ENCODE results near the gene STARD3.

STARD3 gene

DNA sequence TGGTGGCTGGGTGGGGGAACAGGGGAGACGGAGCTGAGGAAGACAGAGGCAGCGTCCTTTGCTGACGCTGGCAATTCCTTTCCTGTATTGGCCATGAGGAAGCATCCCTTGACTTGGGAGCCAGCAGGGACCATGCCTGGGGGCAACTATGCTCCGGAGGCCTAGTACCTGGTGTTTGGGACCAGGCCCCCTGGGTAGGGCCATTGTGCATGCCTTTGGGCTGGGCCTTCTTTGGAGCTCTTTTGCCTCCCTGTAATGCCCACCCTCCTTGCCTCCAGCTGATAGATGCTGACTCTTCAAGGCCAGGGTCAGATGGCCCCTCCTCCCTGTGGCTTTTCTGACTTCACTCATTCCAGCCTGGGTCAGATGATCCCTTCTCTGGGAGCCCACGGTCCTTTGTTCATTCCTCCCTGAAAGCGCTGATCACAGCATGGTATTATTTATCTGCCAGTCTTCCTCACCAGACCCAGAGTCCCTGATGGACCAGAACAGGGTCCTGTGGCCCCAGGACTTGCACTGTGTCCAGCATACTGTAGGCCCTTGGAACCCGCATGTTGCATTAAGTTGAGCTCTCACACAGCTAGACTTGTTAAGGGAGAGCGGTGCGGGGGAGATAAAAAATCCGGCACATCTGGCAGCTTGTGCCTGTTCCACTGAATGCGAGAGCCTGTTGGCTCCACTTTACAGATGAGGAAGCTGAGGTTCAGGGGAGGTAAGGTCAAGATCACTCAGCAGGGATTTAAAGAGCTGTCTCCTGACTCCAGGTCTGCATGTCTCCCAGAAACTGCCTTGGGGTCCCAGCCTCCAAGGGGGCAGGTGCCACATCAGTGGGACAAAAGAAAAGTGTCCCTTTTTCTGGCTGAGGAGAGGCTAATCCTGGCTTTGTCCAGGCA is 2.9 kb downstream of the STARD3 start:
- DNase-seq = no peak

- DNase-seq = no peak
Measured at GRCh38 chr17:39640591-39641031, 3.7 kb downstream of the STARD3 start.

DNA sequence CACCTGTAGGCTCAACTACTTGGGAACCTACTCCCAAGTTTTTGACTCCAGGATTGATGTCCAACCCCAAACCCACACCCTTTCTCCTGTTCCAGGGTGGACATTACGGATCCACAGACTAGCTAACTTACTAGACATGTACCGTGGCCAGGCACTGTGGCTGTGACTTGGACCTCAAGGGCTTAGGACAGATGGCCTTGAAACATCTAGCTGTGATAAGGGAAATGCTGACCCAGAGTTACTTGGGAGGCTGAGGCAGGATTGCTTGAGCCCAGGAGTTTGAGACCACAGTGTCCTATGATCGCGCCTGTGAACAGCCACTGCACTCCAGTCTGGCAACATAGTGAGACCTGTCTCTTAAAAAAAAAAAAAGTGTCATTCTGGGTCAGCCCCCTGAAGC is 4.2 kb downstream of the STARD3 start:
- no peak for DNase-seq

DNA sequence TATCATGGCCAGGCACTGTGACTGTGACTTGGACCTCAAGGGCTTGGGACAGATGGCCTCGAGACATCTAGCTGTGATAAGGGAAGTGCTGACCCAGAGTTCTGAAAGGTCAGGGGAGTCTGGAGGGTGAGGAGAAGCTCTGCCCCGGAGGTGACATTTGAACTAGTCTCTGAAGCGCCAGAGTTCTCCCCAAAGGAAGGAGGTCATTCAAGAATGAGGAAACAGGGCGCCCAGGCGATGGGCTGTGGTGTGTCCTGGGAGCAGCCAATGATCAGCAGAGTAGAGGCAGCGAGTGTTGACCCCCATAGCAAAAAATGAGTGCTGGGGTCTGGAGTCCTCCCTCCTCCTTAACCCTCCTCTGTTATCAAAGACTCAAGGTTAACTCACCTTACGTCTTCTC is 4.9 kb downstream of the STARD3 start:
- no peak for DNase-seq

DNA sequence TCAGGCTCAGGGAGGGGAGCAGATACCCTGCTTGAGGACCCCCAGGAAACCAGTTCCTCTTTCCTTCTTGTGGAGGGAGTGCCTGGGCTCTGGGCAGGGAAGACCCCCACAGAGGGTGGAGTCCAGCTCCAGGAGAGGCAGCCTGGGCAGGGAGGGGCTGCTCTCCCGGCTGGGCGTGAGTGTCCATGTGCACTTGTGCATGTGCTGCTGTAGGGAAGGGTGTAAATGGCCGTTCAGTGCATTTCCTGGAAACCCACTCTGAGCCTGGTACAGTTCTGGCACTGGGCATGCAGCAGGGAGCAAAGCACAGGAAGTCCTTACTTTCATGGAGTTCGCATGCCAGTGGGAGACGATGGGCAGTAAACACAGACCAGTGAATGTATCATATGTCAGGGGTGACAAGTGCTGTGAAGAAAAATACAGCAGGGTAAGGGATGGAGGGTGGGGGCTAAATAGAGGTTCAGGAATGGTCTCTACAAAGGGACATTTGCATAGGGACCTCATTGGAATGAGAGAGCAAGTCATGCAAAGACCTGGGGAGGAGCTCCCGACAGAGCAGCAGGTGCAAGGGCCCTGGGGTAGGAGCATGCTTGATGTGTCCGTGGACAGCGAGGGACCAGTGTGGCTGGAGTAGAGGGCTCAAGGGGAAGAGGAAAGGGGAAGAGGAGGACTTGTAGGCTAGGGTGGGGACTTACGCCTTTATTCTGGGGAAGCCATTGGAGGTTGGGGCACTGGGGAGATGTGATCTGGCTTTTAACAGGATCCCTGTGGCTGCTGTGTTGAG is 5.5 kb downstream of the STARD3 start:
- DNase-seq = no peak

DNA sequence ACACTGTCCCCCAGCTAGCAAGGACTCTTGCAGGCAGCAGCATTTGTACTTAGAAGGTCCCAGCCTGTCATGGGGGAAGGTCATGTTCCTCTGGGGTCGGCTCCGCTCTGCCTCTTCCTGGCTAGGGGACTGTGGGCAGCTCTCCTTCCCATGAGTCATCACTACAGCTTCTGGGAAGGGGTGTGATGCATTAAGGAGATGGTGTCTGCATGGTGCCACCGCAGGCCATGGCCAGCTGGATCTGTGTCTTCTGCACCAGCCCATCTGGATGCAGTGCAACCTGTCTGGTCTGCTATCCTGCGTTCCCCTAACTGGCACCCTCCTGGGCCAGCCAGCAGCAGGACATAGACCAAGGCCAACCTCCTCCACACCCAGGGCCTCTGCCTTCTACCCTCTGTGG is 6.3 kb downstream of the STARD3 start:
- DNase-seq = no peak

DNA sequence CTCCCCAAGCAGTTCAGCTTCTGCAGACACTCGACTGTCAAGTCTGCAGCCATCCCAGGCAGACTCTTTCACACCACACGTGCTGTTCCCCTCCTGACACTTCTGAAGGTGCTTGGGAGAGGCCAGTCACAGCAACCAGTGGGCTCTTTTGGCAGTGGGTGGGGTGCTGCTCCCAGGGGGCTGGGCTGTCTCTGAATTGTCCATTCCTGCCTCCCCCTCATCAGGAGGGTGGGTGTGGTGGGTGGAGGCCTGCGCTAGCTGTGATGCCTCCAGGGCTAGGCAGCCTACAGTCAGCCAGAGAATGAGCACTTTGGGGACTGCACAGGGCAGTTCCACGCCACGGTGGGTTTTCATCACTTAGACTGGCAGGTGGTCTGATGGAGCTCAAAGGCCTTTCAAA is 10.3 kb downstream of the STARD3 start:
- no peak for DNase-seq

DNA sequence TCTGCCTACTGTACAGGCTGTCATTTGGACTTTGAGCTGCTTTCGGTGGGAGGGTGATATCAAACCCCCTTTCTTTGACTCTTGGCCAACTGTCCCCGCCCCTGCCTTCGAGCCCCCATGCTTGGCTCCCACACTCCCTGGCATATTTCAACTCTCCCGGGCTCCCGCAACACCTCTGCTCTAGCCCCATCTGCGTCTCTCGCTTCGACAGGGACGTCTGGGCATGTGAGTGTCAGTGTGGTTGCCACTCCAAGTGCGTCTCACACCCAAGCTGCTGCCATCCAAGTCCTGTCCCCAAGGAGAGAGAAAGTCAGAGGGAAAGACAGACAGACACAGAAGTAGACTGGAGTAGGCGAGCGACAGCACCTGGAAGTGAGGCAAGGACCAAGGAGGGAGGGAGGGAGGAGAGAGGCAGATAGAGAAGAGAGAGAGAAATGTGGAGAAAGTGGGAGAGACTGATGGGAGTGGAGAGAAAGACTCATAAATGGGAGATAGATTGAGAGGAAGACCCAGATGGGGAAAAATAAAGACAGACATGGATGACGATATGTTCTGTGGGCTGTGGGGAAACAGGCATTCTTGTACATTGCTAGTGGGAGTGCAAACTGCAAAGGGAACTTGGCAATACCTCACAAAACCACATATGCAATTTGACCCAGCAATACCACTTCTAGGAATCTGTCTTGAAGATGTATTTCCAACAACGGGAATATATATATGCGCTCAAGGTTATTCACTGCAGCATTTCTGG is 11.8 kb downstream of the STARD3 start:
- DNase-seq = no peak

DNA sequence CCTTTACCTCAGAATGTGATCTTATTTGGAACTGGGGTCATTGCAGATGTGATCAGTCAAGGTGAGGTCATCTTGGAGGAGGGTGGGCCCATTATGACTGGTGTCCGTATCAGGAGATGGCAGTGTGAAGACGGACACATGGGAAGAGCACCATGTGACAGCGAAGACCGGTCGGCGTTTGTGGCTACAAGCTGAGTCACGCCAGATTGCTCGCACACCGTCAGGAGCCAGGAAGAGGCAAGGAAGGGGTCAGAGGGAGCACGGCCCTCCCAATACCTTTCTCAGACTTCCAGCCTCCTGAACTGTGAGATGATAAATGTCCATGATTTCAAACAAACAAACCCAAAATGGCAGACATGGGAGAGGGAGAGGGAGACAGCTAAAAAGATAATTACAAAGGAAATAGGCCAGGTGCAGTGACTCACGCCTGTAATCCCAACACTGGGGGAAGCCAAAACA is 13.2 kb downstream of the STARD3 start:
- DNase-seq = no peak

- DNase-seq = no peak
Measured at GRCh38 chr17:39651923-39652586, 15.1 kb downstream of the STARD3 start.

DNA sequence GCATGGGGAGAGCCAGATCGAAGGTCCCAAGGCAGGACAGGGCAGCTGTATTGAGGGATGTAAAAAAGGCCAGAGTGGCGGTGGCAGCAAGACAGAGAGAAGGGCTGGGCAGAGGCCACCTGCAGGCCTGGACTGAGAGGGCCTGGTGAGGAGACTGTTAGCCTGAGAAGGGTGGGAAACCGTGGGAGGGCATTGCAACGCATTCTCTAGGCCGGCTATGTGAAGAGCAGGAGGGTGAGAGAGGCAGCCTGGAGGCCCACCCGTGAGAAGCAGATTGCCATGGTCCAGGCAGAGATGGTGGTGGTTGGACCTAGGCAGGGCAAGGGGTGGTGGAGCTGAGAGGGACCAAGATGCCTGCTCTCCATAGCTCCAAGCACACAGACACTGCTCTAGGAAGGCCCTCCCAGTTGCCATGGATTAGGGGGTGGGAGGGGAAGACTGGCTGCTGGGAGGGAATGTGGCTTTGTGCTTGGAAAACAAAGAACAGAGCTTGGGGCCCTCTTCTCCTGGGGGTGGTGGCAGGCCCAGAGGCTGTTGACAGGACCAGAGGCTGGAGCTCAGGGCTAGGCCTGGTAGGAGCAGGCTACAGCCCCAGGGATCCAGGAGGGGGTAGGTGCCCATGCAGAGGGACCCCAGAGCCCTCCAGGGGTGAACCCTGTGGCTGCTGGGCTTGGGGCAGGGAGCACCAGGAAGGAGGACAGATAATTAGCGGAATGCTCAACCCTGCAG is 15.8 kb downstream of the STARD3 start:
- no peak for DNase-seq

GRCh38 chr17:39653316-39653661 is 16.3 kb downstream of the STARD3 start:
- no peak for DNase-seq

- peak; percentile 53 for DNase-seq
Measured at GRCh38 chr17:39653662-39654331, 16.9 kb downstream of the STARD3 start.

- no peak for DNase-seq
Measured at GRCh38 chr17:39655105-39655504, 18.2 kb downstream of the STARD3 start.

DNA sequence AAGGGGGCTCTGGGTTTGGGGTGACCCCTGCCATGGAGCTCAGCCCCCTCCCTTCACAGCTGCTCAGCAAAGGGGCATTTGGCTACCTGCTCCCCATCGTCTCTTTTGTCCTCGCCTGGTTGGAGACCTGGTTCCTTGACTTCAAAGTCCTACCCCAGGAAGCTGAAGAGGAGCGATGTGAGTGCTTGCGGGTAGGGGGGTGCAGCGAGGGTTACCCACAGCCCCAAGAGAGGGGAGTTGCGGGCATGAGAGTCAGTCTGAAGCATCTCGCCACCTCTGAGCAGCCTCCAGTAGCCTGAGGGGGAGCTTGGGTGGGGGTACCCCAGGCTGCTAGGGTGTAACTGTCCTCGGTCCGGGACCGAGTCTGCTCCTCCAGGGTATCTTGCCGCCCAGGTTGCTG is 21.4 kb downstream of the STARD3 start:
- DNase-seq = no peak

GRCh38 chr17:39658760-39659159 is 21.8 kb downstream of the STARD3 start:
- no peak for DNase-seq

DNA sequence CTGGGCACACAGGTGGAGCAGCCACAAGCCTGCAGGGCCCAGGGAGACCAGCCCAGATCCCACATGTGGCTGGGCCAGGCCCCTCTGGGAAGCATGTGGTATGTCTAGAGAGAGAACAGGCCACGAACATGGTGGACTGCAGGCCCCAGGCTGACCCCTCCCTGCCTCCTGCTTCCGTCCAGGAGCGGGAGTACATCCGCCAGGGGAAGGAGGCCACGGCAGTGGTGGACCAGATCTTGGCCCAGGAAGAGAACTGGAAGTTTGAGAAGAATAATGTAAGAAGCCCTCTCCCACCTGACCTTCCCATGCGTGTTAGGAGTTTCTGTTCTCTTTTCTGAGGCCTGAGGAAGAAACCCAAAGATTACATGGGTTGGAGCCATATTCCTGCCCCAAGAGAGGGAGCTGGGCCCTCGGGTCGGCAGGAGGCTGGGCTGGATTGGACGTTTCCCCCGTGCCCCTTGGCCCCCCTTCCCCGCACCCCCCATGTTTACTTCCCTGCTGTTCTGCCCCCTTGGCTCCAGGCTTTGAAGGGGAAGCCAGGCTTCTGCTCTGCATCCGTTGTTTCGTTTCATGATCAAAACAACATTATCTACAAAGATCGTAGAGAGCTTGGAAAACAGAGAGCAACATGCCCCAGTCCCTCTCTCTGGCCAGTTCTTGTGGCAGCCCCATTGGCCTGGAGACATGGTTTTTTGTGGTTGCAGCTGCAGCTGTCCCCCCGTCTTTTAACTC is 22.5 kb downstream of the STARD3 start:
- no peak for DNase-seq

- DNase-seq = no peak
Measured at GRCh38 chr17:39660011-39660360, 23.0 kb downstream of the STARD3 start.

DNA sequence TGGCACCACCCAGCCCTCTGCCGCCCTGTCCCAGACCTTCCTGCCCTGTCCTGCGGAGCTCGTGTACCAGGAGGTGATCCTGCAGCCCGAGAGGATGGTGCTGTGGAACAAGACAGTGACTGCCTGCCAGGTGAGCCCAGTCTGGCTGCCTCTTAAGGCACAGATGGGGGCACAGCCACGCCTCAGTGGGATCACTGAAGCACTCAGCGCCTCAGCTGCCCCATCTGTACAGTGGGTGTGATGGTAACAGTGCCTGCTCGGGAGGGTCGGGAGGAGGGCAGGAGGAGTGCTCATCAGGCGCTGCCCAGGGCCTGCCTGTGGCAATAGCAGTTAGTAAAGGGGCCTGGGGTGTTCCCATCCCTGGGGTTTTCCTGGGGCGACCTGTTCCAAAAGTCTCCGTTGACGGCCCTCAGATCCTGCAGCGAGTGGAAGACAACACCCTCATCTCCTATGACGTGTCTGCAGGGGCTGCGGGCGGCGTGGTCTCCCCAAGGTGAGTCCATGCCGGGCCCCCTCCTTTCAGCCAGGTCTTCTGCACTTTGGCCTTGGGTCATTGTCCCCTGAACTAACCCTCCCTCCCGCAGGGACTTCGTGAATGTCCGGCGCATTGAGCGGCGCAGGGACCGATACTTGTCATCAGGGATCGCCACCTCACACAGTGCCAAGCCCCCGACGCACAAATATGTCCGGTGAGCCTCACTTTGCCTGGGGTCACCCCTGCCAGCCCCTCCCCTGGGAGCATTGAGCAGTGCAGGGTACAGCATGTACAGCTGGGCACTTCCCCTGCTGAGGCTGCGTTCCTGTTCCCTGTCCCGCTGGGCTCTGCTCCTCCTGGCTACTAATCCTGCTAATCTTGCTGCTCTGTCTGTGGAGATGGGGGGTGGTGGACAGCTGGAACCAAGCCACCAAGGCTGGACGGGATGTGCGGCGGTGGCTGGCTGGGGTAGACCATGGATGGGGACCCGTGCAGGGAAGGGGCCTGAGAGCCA is 23.7 kb downstream of the STARD3 start:
- DNase-seq = no peak

All from NCI-H510A treated with DMSO at 0.1 percent for 48 hours (cell line).